Bronchial epithelial cell (primary cell): ENCODE data around the gene B3GALNT2. TPM values are rescaled to one million over a fixed set of nuclear protein-coding genes. Genes with fewer than 3 reads are reported as not detected.

ENCODE experiments used
- DNase-seq: peaks from one replicate; pipeline ENCODE4 v3.0.0-alpha.2; 2010; ENCODE audit warnings: low read depth
- FAIRE-seq: peaks from 2 replicates; lab custom pipeline; 2011; peaks lifted over from hg19 to GRCh38; lab: Jason Lieb, UNC
- H3K27me3 ChIP-seq: 2 replicates; pipeline ENCODE4 v1.5.1; 2011; ENCODE audit warnings: low read length; ENCODE audit not compliant: control insufficient read depth, insufficient read depth
- H3K36me3 ChIP-seq: 2 replicates; pipeline ENCODE4 v1.5.1; 2011; ENCODE audit warnings: low read length; ENCODE audit not compliant: control insufficient read depth, insufficient read depth
- H3K4me3 ChIP-seq: 2 replicates; pipeline ENCODE4 v1.5.1; 2011; ENCODE audit warnings: mild to moderate bottlenecking, low read depth, low read length, control low read depth
- total RNA-seq: library from RNA; depleted of rRNA; stranded (reverse); fragments of >200 nt; gene quantifications from 2 replicates; pipeline ENCODE4 v1.2.1, GENCODE V29; 2014
- TF ChIP-seq, protein P1 (sequence below): IDR thresholded peaks from 2 replicates; pipeline ENCODE4 v1.5.1; 2011; ENCODE audit warnings: mild to moderate bottlenecking, moderate library complexity, low read length, control low read depth, inconsistent platforms; ENCODE audit not compliant: insufficient read depth, severe bottlenecking

B3GALNT2 gene
- total RNA-seq, 1 donor from 2014 or later: 80.3 TPM

DNA sequence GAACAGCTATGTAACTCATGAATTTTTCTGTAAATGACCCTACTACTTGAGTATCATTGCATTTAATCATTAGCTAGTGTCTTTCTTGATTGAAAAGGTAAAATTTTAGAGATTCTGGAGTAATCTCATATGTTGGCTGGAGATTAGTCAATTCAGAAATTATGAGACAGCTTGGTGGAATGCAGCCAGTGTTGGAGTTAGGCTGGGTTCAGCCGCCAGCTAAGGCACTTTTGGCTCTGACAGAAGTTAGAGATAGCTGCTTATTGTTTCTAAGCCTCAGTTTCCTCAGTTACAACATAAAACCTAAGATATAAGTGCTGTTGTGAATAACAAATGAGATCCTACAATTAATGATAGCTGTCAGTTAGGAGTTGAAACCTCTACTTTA, 87.6 kb downstream of the B3GALNT2 start:
- Histone ChIP-seq H3K27me3 (no peaks in the 10 kb centered on the region), H3K4me3 (no peak overlapping the region), H3K36me3 (no peaks in the 10 kb centered on the region)
- FAIRE-seq (no peak), DNase-seq (peak; percentile 46)
- TF ChIP-seq, protein P1, sequence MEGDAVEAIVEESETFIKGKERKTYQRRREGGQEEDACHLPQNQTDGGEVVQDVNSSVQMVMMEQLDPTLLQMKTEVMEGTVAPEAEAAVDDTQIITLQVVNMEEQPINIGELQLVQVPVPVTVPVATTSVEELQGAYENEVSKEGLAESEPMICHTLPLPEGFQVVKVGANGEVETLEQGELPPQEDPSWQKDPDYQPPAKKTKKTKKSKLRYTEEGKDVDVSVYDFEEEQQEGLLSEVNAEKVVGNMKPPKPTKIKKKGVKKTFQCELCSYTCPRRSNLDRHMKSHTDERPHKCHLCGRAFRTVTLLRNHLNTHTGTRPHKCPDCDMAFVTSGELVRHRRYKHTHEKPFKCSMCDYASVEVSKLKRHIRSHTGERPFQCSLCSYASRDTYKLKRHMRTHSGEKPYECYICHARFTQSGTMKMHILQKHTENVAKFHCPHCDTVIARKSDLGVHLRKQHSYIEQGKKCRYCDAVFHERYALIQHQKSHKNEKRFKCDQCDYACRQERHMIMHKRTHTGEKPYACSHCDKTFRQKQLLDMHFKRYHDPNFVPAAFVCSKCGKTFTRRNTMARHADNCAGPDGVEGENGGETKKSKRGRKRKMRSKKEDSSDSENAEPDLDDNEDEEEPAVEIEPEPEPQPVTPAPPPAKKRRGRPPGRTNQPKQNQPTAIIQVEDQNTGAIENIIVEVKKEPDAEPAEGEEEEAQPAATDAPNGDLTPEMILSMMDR: no peak

- TF ChIP-seq, protein P1: peak; percentile 67
- no peaks in the 10 kb centered on the region for H3K27me3 ChIP-seq
- DNase-seq (peak; percentile 71), FAIRE-seq (no peak)
- no peaks in the 10 kb centered on the region for H3K36me3 ChIP-seq
- no peak overlapping the region for H3K4me3 ChIP-seq
These were observed 89.0 kb downstream of the B3GALNT2 start for GRCh38 chr1:235415008-235415904.

GRCh38 chr1:235411489-235412486, 92.5 kb downstream of the B3GALNT2 start:
- Histone ChIP-seq H3K27me3 (no peaks in the 10 kb centered on the region), H3K4me3 (no peak overlapping the region), H3K36me3 (no peaks in the 10 kb centered on the region)
- no peak for FAIRE-seq
- no peak for DNase-seq
- TF ChIP-seq, protein P1: no peak

DNA sequence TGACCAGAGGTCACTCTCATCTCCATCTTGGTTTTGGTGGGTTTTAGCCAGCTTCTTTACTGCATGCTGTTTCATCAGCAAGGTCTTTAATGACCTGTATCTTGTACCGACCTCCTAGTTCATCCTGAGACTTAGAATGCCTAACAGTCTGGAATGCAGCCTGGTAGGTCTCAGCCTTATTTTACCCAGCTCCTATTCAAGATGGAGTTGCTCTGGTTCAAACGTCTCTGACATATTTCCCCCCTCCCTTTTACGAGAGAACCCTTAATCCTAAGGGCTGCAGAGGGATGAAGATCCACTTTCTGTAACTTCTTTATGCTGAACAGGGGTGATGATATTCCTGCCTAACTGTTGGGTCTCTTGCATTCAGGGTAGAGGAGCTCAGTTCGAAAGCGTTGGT, 93.8 kb downstream of the B3GALNT2 start:
- TF ChIP-seq, protein P1: no peak
- DNase-seq (no peak), FAIRE-seq (no peak)
- H3K4me3 ChIP-seq: no peak overlapping the region
- no peaks in the 10 kb centered on the region for H3K27me3 ChIP-seq
- H3K36me3 ChIP-seq: no peaks in the 10 kb centered on the region

DNA sequence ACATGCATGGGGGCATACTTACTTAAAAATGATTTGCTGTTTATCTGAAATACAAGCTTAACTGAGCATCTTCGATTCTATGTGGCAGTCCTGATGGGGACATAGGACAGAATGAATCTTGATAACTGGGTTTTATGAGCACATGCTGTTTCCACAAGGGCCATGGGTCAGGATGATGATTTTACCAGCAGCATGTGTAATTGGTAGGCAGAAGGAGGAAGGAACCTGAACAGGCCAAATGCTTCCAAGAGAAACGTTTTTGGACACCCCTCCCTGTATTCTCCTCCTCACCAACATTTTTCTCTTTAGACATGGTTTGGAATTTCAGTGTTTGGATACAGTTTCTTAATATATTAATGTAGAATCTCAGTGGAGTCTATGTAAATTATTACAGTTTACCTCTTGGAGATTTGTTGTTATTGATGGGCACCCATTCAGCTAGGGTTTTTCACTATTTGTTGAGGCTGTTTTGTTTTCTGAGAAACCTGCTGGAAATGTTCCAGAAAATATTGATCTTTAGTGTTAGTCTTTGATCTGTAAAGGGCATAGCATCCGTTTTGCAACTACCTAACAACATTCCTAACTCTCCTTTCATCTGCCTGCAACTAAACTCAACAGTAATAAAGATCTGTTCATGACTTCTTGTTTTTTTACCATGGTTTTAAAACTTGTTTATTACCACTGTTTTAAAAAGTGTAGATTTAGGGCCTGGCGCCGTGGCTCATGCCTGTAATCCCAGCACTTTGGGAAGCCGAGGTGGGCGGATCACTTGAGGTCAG, 95.0 kb downstream of the B3GALNT2 start:
- no peaks in the 10 kb centered on the region for H3K27me3 ChIP-seq
- H3K4me3 ChIP-seq: no peak overlapping the region
- FAIRE-seq (no peak), DNase-seq (no peak)
- TF ChIP-seq, protein P1: no peak
- H3K36me3 ChIP-seq: no peaks in the 10 kb centered on the region
